ENCODE data around the gene CBX6.

The CBX6 gene

DNA sequence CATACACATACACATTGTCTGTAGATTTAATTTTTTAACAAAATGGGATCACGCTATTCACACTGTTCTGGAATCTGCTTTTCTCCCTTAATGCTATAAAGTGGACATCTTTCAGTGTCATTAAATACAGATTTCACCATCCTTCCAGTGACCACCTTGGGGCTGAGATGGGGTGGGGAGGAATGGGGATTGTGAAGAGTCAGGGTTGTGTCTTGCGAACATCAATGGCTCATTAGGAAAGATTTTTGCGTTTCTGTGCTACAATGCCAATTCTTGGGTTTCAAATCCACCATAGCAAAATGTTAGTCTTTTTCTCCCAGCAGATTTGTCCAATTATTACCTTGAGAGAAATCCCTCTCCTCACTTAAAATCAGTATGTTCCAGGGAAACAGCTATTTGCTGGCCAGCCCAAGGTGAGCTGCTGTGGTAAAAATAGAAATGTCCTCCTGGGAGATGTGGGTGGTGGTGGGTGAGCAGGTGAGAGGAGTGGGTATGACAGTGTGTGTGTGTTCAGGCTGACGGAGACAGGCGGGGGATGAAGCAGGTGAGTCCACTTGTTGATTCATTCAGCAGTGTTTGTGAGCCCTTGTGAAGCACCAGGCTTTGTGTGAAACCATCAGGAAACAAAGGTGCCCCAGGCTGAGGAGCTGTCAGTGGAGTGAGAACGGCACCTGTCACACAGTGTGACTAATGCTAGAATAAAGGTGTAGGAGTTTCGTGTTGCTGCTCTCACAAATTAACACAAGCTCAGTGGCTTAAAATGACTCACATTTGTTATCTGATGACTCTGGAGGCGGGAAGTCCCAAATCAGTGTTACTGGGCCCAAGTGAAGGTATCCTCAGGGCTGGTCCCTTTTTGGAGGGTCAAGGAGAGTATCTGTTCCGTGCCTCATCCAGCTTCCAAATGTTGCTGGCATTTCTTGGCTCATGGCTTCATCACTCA, 1.7 kb upstream of the CBX6 start:
- no peak for DNase-seq

DNA sequence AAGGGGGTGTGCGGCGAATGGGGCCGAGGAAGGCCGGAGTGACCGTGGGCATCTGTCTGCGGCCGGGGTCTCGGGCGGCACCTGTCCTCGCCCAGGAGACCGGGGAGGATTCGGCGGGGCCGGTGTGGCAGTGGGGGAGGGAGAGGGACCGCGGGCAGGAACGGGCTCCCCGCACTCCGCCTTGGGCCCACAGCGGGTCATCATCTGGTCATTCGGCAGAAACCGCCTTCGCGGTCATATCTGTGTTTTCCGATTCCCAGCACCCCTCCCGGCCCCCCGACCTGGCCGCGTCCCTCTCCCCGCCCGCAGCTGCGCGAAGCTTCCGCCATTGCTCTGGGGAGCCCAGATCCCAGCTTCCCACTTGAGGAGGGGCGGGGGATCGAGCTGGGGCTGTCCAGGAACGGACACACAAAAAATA, 824 bp upstream of the CBX6 start:
- DNase-seq = no peak

DNA sequence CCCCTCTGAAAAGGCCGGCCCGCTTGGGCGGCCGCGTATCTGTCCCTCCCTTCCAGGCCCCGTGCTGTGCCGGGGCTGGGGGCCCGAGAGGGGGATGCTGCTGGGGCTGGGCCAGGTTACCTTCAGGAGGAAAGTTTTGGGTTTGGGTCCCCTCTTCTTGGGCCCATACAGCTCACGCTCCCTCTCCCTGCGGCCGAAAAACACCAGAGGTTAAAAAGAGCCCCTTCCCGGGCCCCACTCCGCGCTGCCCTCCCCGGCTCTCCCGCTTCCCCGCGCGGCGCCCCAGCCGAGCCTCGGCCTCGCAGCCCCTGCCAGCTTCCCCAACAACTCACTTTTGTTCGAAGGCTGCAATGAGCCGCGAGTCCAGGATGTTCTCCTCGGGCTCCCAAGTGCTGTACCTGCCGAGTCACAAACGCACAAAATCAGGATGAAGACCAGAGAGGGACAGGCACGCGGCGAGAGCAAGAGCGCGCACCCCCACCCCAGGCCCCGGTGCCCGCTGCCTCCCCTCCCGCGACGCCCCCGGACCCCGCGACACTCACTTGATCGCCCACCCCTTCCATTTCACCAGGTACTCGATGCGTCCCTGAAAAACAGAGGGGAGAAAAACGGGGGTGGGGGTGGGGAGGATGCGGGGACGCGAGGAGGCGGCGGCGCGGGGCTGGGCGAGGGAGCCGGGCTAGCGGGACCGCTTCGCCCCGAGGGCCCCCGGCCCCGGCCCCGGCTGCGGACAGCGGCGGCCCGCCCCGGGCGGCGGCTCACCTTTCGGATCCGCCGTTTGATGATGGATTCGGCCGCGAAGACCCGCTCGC, 450 bp downstream of the CBX6 start:
- DNase-seq = no peak

DNA sequence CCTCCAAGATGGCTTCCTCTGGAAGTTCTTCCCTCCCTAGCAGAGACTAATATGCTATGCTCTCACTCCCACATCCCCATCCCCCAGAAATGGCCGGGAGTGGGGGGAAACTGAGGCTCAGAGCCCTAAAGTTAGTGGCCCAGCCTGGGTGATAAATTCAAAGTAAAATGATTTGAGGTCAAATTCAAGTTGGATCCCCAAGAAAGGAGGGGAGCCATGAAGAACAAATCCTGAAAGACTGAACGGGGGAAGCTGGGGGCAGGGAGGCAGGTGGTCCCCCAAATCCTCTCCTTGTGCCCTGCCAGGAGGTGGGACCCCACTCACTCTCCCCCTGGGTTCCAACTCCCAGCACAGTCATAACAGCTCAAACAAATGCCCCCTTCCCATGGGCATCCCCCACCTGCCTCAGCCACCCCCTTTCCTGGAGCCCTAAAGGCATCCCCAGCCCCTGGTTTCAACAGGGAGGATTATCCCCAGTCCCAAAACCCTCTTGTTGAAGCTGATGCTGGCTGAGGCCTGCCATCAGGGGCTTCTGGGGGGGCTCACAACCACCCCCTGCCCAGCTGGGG, 1.1 kb downstream of the CBX6 start:
- DNase-seq = no peak

DNA sequence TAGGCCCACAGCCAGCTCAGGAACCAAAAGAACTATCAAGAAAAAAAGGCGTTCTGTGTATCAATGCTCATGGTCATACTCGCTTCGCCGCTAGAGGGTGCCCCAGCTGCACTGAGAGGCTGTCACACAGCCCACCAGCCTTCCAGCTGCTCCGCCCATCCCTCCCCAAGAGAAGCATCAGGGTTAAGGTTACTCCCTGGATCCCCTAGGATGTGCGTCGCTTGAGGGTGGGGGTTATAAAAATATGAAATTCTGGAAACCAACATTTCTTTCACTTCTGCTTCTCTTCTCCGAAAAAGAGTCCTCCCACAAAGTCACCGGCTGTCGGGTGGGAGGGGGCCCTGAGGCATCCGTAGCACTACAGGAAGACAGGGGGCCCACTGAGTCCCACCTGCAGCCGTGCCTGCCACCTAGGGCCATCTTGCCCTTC, 1.7 kb downstream of the CBX6 start:
- DNase-seq = peak; percentile 66

DNA sequence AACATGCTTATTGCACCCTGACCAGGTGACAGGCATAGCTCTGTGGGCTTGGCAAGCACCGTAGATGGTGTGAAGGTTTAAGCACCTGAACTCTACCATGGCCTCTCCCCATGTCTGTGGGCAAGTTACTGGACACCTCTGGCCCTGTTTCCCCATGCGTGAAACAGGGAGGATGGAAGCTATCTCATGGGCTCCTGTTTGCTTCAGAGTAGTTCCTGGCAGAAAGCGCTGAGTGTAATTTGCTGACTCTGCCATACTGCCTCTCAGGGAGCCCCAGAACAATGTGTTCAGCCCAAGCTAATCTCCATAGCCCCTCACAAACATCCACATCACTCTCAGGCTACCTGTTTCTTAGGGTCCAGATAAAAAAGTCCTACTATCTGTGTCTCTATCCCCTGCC, 2.4 kb downstream of the CBX6 start:
- DNase-seq = no peak

DNA sequence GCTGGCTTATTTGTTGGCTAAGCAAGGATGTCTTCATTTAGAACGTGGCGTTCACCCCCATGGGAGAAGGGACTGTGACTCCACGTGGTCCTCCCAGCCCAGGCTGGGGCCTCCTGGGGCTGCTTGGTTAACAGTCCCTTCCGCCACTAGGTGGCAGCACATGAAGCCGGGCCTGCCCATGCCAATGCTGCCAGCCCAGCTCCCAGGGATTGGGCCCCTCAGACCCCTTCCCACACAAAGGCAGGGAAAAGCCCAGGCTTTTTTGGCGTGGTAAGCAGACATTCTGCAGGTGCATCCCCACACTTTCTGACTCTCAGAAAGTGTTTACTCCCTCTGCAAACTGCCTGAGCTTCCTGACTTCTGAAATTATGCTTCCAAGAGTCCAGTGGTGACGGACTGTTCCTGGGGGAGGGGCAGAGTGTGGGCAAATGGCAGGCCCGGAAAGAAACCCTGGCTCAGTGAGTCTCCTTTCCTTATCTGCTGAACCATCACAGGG, 3.1 kb downstream of the CBX6 start:
- DNase-seq = peak; percentile 32

DNA sequence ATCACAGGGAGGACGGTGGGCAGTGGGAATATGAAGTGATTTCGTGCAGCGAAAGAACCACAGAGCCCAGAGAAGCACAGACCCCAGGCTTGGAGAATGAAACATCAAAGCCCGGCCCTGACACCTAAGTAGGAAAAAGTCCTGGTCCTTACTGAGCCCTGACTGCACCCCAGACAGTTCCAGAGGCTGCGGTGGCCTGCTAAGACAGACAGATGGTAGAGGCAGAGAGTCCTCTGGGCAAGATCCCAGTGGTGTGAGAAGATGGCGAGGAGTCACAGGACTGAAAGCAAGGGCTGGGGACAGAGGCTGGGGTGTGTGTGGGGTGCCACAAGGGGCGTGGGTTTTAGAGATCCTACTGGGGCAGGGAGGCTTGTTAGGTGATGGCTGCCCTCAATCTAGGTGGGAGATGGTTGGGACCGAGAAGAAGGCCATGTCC, 3.7 kb downstream of the CBX6 start:
- no peak for DNase-seq

DNA sequence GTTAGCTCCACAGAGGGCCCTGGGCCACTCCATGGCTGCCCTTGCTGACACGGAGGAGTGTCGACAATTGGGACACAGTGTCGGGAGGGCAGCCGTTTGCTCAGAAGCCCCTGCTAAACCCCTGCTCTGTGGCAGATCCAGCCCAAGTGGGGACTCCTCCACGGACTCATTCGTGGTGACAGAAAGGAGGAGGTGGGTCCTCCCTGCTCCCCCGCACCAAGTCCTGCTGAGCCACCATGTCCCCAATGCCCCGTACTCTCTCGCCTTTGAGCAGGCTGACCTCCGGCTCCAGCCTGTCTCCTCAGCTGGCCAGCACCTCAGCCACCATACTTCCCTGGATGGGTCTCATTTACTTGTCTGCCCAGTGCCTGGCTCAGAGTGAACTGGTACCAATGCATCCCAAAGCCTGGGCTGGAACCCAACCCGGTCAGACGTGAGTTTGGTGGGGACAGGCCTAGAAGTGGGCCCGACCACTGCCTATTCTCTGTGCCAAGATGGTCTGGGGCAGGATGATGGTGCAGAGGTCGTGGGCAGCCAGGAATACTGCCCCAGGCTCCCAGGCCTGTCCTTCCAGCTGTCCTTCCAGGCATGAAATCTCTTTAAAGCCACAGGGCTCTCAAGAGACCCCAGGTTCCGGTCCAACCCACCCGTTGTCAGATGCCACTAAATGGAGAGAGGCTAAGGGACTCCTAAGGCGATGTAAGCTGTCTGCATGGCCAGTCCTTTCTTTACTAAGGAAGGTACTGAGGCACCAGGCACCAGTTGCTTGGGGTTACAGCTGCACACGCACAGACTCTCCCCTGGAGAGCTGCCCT, 4.3 kb downstream of the CBX6 start:
- no peak for DNase-seq

DNA sequence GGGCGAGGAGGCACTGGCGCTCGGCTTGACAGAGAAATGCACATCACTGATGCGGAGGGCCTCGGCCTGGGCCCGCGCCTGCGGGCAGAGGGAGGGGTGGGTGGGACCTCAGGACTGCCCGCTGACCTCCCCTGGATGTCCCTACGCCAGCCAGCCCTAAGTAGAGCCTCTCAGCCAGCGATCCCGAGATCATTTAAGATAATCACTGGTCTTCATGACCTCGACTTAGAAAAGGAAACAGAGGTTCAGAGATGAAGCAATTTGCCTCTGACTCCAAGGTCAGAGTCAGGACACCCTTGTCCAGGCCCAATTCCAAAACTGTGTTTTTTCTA, 4.9 kb downstream of the CBX6 start:
- no peak for DNase-seq

DNA sequence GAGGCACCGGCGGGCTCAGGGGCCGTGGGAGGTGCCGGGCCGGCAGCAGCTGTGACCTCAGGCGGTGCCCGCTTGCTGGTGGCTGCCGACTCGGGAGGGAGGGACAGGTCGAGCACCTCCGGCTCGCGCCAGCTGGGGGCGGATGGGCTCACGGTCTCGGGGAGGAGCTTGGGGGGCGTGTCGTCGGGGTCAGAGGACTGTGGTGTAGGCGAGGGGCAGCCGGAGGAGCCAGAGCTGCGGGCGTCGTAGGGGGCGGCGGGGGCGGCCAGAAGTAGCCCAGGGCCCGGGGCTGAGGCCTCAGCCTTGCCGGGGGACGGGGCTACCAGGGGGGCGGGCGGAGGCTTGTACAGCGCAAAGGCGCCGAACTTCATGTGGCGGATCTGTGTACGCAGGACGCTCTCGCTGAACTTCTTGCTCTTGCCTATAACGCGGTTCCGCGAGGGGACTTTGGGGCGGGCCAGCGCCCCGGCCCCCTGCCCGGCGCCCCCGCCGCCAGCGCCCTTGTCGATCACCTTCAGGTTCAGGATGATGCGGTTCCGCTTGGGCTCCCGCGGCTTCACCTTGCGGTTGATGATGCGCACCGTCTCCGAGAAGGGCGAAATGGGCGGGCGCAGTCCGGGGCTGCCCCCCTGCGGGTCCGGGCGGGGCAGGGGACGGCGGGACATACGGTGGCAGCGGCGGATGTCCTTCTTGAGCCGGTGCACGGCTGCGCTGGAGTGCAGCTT, 5.5 kb downstream of the CBX6 start:
- DNase-seq = no peak

DNA sequence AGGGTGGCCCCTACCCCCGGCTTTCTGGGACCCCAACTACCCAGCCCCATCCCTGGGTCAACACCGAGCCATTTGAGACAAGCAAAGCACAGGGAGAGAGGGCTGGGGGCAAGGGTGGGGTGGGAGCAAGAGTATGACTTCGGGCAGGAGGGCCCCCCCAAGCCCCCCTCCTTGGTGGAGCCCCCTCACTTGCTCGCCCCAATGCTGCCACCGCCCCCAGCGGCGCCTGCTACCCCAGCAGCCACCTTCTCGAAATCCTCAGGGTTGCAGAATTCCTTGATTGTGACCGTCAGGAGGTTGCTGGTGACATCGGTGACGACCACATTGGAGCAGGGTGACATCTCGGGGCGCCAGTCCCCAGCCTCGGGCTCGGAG, 6.0 kb downstream of the CBX6 start:
- DNase-seq = no peak

DNA sequence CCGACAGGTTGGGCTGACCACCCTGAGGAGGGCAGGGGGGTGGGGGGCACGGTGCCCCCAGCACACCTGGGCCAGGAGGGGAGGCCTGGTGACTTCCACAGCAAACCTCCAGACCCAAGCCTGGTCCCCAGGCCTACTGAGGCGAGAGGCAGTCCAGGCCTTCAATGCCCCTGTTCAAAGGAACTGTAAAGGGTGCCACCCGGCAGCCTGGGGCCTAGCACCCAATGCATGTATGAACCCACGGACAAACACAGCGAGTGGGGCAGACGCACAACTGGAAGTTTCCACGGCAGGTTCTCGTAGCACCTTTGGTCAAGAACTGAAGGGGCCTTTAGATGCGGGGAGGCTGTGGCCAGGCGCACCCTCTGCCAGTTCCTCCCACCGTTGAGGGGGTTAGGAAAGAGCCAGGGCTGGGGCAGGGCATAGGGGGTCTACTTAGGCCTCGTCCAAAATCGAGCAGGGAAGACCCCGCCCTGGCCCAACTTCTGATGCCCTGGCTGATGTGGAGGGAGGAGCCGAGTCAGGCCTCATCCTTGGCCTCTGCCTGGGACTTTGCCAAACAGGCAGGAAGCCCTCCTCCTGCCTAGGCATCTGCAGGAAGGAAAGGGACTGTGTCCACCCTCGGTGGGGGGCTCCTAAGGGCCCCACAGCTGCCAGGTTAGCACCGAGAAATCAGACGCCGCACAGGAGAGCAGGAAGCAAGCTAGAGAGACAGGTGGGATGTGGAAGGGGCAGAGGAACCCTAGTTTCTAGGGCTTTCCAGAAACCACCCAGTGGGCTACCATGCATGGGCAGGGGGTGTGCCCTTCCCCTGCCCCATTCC, 6.6 kb downstream of the CBX6 start:
- DNase-seq = no peak

DNA sequence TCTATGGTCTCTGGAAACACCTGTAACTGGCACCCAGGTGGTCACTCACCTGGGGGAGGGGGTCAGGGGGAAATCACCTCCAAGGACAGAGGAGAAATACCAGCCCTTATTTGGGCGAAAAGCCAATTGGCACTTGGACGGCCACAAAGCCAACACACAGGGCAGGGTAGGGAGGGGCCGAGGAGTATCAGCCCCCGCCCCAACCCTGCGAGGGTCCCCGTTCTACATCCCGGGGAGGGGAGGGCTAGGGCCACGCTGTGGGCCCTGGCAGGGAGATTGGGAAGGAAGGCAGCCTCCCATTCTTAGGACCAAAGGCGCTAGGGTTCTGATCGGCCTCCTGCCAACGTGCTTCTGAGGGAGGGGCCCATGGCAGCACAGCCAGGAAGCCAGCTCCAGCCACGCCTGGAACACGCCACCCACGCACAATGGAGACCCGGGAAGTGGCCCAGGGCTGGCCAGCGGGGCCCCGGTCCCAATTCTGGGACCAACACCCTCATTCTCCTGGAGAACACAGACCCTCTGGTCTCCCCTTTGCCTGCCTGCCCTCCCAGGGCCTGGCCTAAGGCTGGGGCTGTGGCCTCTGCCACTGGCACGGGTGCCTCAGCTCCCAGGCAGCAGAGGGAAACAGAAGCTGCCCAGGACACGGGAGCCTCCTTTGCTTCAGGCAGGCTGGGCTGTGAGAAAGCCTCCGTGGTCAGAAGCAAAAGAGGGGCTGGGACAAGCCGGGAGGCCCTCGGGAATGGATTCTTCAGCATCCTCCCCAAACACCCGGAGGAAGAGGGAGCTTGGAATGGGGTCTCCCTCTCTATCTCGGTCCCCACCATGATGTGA, 7.4 kb downstream of the CBX6 start:
- DNase-seq = no peak

DNA sequence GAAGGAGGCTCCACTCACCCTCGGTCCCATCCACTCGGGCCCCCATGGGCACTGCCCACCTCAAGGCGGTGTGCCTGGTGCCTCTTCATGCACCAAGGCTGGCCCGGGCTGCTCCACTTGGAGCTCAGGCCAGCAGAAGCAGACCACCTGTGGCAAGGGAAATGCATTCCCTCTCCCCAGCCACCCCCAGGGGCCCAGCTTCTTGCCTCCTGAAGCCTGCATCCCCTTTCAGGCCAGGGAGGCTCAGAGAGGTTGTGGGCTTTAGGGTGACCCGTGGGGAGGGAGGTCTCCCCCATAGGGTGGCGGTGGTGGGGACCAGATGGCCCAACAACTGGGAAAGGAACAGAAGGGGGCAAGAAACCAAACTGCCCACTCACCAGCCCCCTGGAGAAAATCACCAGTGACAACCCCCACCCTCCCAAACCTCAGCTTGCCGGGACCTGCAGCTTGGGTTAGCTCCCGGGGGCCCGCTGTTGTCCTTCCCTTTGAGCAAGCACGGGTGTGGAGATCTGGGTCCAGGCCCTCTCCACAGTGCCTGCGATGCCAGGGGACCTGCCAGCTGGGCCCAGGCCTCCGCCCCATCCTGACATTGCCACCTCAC, 8.4 kb downstream of the CBX6 start:
- no peak for DNase-seq

DNA sequence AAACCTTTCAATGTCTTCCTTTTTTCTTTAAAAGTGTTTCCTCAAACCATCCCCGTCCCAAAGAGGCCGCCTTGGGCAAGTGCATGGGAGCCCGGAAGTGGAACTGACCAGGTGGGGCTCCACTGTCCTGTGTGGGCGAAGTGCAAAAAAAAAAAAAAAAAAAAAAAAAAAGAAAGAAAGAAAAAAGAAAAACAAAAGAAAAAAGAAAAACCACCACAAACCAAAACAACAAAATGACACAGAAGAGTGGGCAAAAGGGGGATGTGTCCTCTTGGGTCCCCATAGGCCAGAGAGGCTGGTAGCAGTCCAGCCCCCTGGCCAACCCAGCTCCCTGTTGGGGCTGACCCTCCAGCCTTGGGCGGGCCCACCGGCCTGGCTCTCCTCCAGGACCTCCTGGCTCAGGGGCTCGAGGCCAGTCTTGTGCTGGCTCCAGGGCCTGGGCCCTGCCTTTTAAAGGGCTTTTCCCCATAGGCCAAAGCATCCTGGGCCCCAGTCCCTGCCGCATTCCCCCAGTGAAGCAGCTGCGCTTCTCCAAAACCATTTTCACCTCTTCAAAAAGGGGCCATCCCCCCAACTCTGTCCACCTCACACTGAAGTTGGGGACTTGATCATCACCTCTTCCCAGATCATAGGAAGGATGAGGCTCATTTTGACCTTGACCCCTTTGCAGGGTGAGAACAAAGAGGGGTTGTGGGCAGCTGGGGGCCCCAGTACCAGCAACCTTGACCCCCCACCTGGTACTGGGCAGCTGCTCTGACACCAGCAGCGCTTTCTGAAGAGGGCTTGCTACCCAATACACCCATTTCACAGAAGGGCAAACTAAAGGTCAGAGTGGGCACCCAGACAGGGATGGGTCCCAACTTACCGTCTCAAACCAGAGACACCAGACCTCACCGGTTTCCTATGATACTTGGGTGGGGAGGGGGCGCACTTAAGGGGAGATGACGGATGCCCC, 9.4 kb downstream of the CBX6 start:
- no peak for DNase-seq

DNA sequence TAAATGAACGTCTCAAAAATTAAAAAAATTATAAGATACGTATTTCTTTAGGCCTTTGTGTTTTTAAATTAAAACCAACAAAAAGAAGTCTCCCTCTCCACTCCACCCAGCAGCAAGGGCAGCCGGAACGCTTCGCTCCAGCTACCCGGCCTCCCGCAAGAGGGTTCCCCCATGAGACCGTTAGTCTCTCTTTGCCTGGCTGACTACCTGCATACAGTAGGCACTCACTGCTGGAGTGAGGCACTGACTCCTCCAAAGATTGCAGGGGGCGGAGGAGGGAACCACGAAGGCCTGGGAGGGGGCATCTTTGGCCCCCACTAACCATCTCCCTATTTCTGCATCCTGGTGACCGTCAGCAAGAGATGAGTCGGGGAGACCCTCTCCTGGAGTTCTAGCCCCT, 10.1 kb downstream of the CBX6 start:
- DNase-seq = no peak

DNA sequence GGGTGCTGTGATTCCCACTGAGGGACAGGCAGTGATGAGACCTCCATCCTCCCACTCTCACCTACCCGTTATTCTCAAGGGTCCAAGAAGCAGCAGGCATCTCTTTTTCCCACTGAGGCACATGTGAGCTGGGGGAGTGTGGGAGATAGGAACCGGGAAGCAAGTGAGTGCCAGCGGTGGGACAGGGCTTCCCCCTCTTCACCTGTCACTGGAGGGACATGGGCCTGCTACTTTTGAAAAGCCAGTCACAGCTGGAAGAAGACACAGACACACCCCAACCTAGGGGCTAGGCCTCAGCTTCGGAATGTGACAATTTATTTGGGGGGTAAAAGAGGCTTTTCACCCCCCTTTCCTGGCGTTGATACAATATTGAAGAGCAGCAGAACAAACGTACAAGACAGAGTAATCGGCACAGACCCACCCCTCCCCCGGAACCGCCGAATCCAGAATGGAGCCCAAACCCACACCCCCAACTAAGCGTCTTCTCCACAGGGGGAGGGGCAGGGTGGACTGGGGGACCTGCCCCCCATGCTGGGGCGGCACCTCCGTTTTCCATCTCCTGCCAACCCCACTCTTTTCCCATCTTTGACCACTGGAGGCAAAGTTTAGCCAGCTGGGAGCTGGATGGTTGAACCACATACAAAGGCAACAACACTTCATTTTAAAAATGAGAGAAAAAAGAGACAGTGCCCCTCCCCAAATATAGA, 10.7 kb downstream of the CBX6 start:
- DNase-seq = no peak

Data from HCEC 1CT (cell line).